Measurements from ENCODE around the gene GALNTL6. TPM values are rescaled to one million over a fixed set of nuclear protein-coding genes. Genes with fewer than 3 reads are reported as not detected.

GALNTL6 gene
- total RNA-seq, 1 donor from 2014 or later = 0.13 TPM

GRCh38 chr4:171793723-171794122 is 19.5 kb upstream of the GALNTL6 start:
- no peak overlapping the region for H3K4me3 ChIP-seq (ENCODE audit: low read depth, low read length)
- TF ChIP-seq, protein P1, sequence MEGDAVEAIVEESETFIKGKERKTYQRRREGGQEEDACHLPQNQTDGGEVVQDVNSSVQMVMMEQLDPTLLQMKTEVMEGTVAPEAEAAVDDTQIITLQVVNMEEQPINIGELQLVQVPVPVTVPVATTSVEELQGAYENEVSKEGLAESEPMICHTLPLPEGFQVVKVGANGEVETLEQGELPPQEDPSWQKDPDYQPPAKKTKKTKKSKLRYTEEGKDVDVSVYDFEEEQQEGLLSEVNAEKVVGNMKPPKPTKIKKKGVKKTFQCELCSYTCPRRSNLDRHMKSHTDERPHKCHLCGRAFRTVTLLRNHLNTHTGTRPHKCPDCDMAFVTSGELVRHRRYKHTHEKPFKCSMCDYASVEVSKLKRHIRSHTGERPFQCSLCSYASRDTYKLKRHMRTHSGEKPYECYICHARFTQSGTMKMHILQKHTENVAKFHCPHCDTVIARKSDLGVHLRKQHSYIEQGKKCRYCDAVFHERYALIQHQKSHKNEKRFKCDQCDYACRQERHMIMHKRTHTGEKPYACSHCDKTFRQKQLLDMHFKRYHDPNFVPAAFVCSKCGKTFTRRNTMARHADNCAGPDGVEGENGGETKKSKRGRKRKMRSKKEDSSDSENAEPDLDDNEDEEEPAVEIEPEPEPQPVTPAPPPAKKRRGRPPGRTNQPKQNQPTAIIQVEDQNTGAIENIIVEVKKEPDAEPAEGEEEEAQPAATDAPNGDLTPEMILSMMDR (IDR thresholded peaks at IDR 0.05; ENCODE audit: insufficient read depth, low read length, poor library complexity, severe bottlenecking) = no peak
- DNase-seq (ENCODE audit: low read depth) = no peak
- H3K36me3 ChIP-seq (ENCODE audit: control insufficient read depth, insufficient read depth, low read length) = no peaks in the 10 kb centered on the region
- no peaks in the 10 kb centered on the region for H3K27me3 ChIP-seq (ENCODE audit: control insufficient read depth, insufficient read depth, low read length)

DNA sequence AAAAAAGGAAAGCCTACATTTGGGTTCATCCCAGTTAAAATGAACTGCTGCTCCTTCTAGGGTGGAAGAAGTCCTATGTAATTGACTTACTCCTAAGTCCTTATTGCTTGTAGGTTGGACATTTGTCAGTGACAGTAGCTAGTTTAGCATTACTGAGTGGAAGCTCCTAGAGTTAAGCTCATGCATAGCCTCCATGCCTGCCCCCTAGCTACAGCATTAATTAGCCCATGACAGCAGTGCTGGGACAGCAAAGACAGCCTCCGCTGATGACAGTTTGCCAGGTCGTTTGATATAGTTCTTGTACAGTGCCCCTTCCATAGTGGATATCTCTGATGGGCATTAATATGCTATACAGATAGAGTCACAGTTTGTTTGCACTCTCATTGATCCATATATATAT is 18.7 kb upstream of the GALNTL6 start:
- DNase-seq (ENCODE audit: low read depth) = no peak
- Histone ChIP-seq H3K4me3 (ENCODE audit: low read depth, low read length) (no peak overlapping the region), H3K36me3 (ENCODE audit: control insufficient read depth, insufficient read depth, low read length) (no peaks in the 10 kb centered on the region), H3K27me3 (ENCODE audit: control insufficient read depth, insufficient read depth, low read length) (no peaks in the 10 kb centered on the region)
- TF ChIP-seq, protein P1 (IDR thresholded peaks at IDR 0.05; ENCODE audit: insufficient read depth, low read length, poor library complexity, severe bottlenecking) = no peak

DNA sequence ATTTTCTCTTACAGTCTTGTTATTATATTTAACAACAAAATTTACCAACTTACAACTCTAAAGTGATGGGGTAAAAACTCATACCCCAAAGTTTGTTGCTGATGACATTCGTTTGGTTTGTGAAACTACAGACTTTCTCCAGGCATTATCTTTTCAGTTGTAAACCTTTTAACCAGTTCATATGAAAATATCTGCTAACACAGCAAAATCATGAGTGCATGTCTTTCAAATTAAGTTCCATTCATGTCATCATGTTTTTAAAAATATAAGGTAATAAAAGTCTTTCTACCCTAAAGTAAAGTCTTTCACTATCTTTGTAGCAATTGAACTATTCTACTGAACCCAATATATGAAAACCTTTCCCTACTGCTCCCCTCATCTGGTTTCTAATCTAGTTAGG is 3.4 kb upstream of the GALNTL6 start:
- no peaks in the 10 kb centered on the region for H3K36me3 ChIP-seq (ENCODE audit: control insufficient read depth, insufficient read depth, low read length)
- DNase-seq (ENCODE audit: low read depth) = no peak
- H3K27me3 ChIP-seq (ENCODE audit: control insufficient read depth, insufficient read depth, low read length) = peaks cover 18% of the 10 kb centered on the region
- no peak overlapping the region for H3K4me3 ChIP-seq (ENCODE audit: low read depth, low read length)
- TF ChIP-seq, protein P1 (IDR thresholded peaks at IDR 0.05; ENCODE audit: insufficient read depth, low read length, poor library complexity, severe bottlenecking) = no peak

DNA sequence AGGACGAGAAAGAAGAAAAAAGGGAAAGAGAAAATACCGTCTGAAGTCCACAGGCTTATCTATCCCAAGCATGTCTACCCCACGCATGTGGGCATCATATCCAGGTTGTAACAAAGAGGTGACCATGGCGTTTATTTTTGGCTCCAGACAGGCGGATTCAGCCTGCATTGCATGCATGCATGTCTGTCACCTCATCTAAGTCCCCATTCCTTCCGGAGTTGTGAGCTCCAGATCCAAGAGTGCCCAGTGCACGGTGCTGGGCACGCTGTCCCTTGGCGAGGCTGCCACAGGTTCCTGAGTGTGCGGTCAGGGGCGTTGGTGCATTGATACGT is 905 bp upstream of the GALNTL6 start:
- DNase-seq (ENCODE audit: low read depth) = no peak
- TF ChIP-seq, protein P1 (IDR thresholded peaks at IDR 0.05; ENCODE audit: insufficient read depth, low read length, poor library complexity, severe bottlenecking) = no peak
- H3K27me3 ChIP-seq (ENCODE audit: control insufficient read depth, insufficient read depth, low read length) = peaks cover 18% of the 10 kb centered on the region
- peak overlapping the region; percentile 52 for H3K4me3 ChIP-seq (ENCODE audit: low read depth, low read length)
- no peaks in the 10 kb centered on the region for H3K36me3 ChIP-seq (ENCODE audit: control insufficient read depth, insufficient read depth, low read length)

- Histone ChIP-seq H3K4me3 (ENCODE audit: low read depth, low read length) (peak overlapping the region; percentile 52), H3K36me3 (ENCODE audit: control insufficient read depth, insufficient read depth, low read length) (no peaks in the 10 kb centered on the region), H3K27me3 (ENCODE audit: control insufficient read depth, insufficient read depth, low read length) (peaks cover 18% of the 10 kb centered on the region)
- TF ChIP-seq, protein P1 (IDR thresholded peaks at IDR 0.05; ENCODE audit: insufficient read depth, low read length, poor library complexity, severe bottlenecking) = no peak
- no peak for DNase-seq (ENCODE audit: low read depth)
Observed at GRCh38 chr4:171813526-171814250, 484 bp downstream of the GALNTL6 start.

DNA sequence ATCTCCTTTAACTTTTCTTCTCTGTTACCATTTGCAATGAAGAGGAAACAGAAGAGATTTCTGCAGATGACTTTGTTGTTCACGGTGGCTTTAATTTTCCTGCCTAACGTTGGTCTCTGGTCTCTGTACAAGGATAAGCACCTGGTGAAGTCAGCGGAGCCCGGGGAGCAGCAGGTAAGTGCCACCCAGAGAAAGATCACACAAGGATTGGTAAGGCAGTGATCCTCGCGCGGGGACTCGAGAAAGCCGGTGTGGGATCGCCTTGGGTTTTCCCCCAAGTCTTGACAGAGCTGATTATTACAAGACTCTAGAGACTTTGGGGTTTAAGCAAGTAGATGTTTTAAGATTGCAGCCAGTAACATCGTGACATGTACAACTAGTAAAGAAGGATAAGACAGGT is 1.3 kb downstream of the GALNTL6 start:
- H3K36me3 ChIP-seq (ENCODE audit: control insufficient read depth, insufficient read depth, low read length) = no peaks in the 10 kb centered on the region
- TF ChIP-seq, protein P1 (IDR thresholded peaks at IDR 0.05; ENCODE audit: insufficient read depth, low read length, poor library complexity, severe bottlenecking) = no peak
- no peak for DNase-seq (ENCODE audit: low read depth)
- H3K4me3 ChIP-seq (ENCODE audit: low read depth, low read length) = no peak overlapping the region
- peaks cover 18% of the 10 kb centered on the region for H3K27me3 ChIP-seq (ENCODE audit: control insufficient read depth, insufficient read depth, low read length)

Data from kidney epithelial cell (primary cell).